Mesothelial cell of epicardium (in vitro differentiated cells): ENCODE measurements around the gene SYT17. TPM values are rescaled to one million over a fixed set of nuclear protein-coding genes. Genes with fewer than 3 reads are reported as not detected.

ENCODE experiments used
- DNase-seq, 2 experiments: peaks; one replicate each; pipeline ENCODE4 v3.0.0; 2021; ENCODE audit warnings: low spot score in 2 of 2; ENCODE audit not compliant: unreplicated experiment in 2 of 2
- H3K27ac Mint-ChIP-seq: 2 replicates; pipeline ENCODE4 v1.8.0; 2021; ENCODE audit warnings: mixed read lengths
- H3K27me3 Mint-ChIP-seq: 2 replicates; pipeline ENCODE4 v1.8.0; 2021; ENCODE audit warnings: low read depth, mixed read lengths
- H3K36me3 Mint-ChIP-seq: 2 replicates; pipeline ENCODE4 v1.8.0; 2021; ENCODE audit warnings: mixed read lengths
- H3K4me1 Mint-ChIP-seq: 2 replicates; pipeline ENCODE4 v1.8.0; 2021; ENCODE audit warnings: mixed read lengths
- H3K4me3 Mint-ChIP-seq: 2 replicates; pipeline ENCODE4 v1.8.0; 2021; ENCODE audit warnings: mild to moderate bottlenecking, moderate library complexity, mixed read lengths
- H3K9me3 Mint-ChIP-seq: 2 replicates; pipeline ENCODE4 v1.8.0; 2021; ENCODE audit warnings: mixed read lengths
- total RNA-seq: library from RNA; stranded (reverse); gene quantifications from 3 replicates; pipeline ENCODE4 v1.2.1, GENCODE V29; 2021
- TF ChIP-seq, protein P1 (sequence below): fragments of 200-600 bp; sonication (generic); IDR thresholded peaks from one replicate; pipeline ENCODE4 v1.5.0; 2021; ENCODE audit warnings: antibody characterized with exemption; ENCODE audit not compliant: unreplicated experiment

The SYT17 gene
- total RNA-seq, 1 donor from 2014 or later, result 7.4 TPM

- TF ChIP-seq, protein P1, sequence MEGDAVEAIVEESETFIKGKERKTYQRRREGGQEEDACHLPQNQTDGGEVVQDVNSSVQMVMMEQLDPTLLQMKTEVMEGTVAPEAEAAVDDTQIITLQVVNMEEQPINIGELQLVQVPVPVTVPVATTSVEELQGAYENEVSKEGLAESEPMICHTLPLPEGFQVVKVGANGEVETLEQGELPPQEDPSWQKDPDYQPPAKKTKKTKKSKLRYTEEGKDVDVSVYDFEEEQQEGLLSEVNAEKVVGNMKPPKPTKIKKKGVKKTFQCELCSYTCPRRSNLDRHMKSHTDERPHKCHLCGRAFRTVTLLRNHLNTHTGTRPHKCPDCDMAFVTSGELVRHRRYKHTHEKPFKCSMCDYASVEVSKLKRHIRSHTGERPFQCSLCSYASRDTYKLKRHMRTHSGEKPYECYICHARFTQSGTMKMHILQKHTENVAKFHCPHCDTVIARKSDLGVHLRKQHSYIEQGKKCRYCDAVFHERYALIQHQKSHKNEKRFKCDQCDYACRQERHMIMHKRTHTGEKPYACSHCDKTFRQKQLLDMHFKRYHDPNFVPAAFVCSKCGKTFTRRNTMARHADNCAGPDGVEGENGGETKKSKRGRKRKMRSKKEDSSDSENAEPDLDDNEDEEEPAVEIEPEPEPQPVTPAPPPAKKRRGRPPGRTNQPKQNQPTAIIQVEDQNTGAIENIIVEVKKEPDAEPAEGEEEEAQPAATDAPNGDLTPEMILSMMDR, result no peak
- H3K36me3 Mint-ChIP-seq, result peaks cover 18% of the 10 kb centered on the region
- DNase-seq, result no peak
- no peak overlapping the region for H3K27ac Mint-ChIP-seq
- H3K27me3 Mint-ChIP-seq, result no peaks in the 10 kb centered on the region
- H3K9me3 Mint-ChIP-seq, result peaks cover 16% of the 10 kb centered on the region
- no peaks in the 10 kb centered on the region for H3K4me1 Mint-ChIP-seq
- no peak overlapping the region for H3K4me3 Mint-ChIP-seq
Observed at GRCh38 chr16:19236561-19237209, 68.6 kb downstream of the SYT17 start.

- Mint-ChIP-seq H3K27me3 (no peaks in the 10 kb centered on the region), H3K9me3 (peaks cover 16% of the 10 kb centered on the region), H3K27ac (no peak overlapping the region), H3K36me3 (peaks cover 18% of the 10 kb centered on the region), H3K4me1 (no peaks in the 10 kb centered on the region), H3K4me3 (no peak overlapping the region)
- no peak for DNase-seq
- TF ChIP-seq, protein P1, result no peak
Observed at GRCh38 chr16:19238406-19238805, 70.4 kb downstream of the SYT17 start.

- peaks cover 19% of the 10 kb centered on the region for H3K36me3 Mint-ChIP-seq
- H3K27ac Mint-ChIP-seq, result no peak overlapping the region
- TF ChIP-seq, protein P1, result no peak
- H3K27me3 Mint-ChIP-seq, result no peaks in the 10 kb centered on the region
- H3K4me1 Mint-ChIP-seq, result no peaks in the 10 kb centered on the region
- no peak for DNase-seq
- H3K4me3 Mint-ChIP-seq, result no peak overlapping the region
- peaks cover 16% of the 10 kb centered on the region for H3K9me3 Mint-ChIP-seq
Observed at GRCh38 chr16:19239511-19240155, 71.6 kb downstream of the SYT17 start.

GRCh38 chr16:19240494-19240893, 72.5 kb downstream of the SYT17 start:
- Mint-ChIP-seq H3K36me3 (peaks cover 13% of the 10 kb centered on the region), H3K4me3 (no peak overlapping the region), H3K27ac (no peak overlapping the region), H3K4me1 (no peaks in the 10 kb centered on the region), H3K27me3 (no peaks in the 10 kb centered on the region), H3K9me3 (peaks cover 7% of the 10 kb centered on the region)
- no peak for DNase-seq
- TF ChIP-seq, protein P1, result no peak

- Mint-ChIP-seq H3K4me3 (no peak overlapping the region), H3K9me3 (no peaks in the 10 kb centered on the region), H3K36me3 (peaks cover 3% of the 10 kb centered on the region), H3K4me1 (no peaks in the 10 kb centered on the region), H3K27ac (no peak overlapping the region), H3K27me3 (no peaks in the 10 kb centered on the region)
- TF ChIP-seq, protein P1, result no peak
- no peak for DNase-seq
Observed at GRCh38 chr16:19241512-19241911, 73.5 kb downstream of the SYT17 start.
